ENCODE data around the gene SHB. TPM values are rescaled to one million over a fixed set of nuclear protein-coding genes. Genes with fewer than 3 reads are reported as not detected.
A peak's percentile ranks its signal among the peaks of the same experiment; 100 is the strongest.

SHB gene
- total RNA-seq, 1 experiment from 2014 or later = 28.7 TPM

DNA sequence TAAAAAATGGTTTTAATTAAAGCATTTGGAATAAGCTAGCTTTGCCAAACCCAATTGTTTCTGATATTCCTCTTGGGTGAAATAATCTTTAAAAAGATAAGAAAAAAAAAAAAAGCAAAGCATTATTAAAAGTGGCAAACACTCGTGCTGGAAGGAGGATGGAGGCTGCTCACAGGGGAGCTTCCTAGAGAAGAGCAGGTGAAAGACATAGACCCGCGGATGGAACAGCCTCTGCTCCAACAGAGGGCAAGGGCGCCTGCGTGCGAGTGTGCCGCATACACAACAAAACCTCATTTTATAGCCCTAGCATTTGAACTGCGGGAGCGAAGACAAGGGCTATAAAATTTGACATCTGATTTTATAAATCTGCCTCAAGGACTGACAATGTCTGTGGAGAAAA, 131.7 kb downstream of the SHB start:
- CTCF ChIA-PET = interaction anchor here (0.7 to 1.2 kb wide), 2 partner anchors 8 to 326 kb away, joined by 3 read pairs; no protein-coding TSS in a partner anchor
- no peak for TF ChIP-seq EZH2phosphoT487 (IDR thresholded peaks at IDR 0.05; ENCODE audit: borderline replicate concordance)
- TF ChIP-seq SIN3A (IDR thresholded peaks at IDR 0.05; ENCODE audit: low read depth) = no peak
- no peak for TF ChIP-seq TCF7L2 (IDR thresholded peaks at IDR 0.05; ENCODE audit: borderline replicate concordance, extremely low read depth, insufficient read depth, insufficient read length)
- TF ChIP-seq JUND (IDR thresholded peaks at IDR 0.05) = no peak
- TF ChIP-seq FOSL1 (IDR thresholded peaks at IDR 0.05; ENCODE audit: low read depth) = no peak
- TF ChIP-seq ZNF274 (IDR thresholded peaks at IDR 0.05; ENCODE audit: low read depth, low read length) = no peak
- peaks cover 36 to 47% of the 10 kb centered on the region in 2 experiments for H3K4me1 ChIP-seq (ENCODE audit: control insufficient read depth in 1 of 2, insufficient read depth in 2 of 2, low read length in 2 of 2)
- RAD21 ChIA-PET (ENCODE audit: low non-redundant PET in 1 of 2, low total read pairs in 2 of 2, uncharacterized antibody in 2 of 2, unreplicated experiment in 2 of 2) = no interaction called here
- H3K9ac ChIP-seq (ENCODE audit: low read length) = peak overlapping the region; percentile 22; the same call in 1 of the 2 replicates
- POLR2A ChIA-PET = interaction anchor here (0.7 kb wide), 1 partner anchor 1716 kb away, joined by 3 read pairs; no protein-coding TSS in a partner anchor
- intact Hi-C loops (cut with micrococcal nuclease) = no loop called here
- peak overlapping the region; percentile 56 for H3K4me2 ChIP-seq (ENCODE audit: low read length)
- H3K27me3 ChIP-seq (ENCODE audit: insufficient read depth, low read length) = no peaks in the 10 kb centered on the region
- H3K36me3 ChIP-seq (ENCODE audit: control insufficient read depth in 1 of 2, insufficient read depth in 2 of 2, low read length in 2 of 2) = peaks cover 0 to 13% of the 10 kb centered on the region in 2 experiments; a peak in 1 of 4 replicates
- ATAC-seq (no peak), DNase-seq (ENCODE audit: low read depth, low spot score) (no peak)
- peaks cover 5% of the 10 kb centered on the region; the same call in 1 of the 2 replicates for H3K79me2 ChIP-seq (ENCODE audit: insufficient read depth, low read length)
- H3K9me2 ChIP-seq (ENCODE audit: insufficient read depth) = no peaks in the 10 kb centered on the region
- no peaks in the 10 kb centered on the region for H3K9me3 ChIP-seq (ENCODE audit: control insufficient read depth in 1 of 2, insufficient read depth in 1 of 2, low read depth in 1 of 2, low read length in 2 of 2)
- no peaks in the 10 kb centered on the region for H4K20me1 ChIP-seq (ENCODE audit: insufficient read depth)
- no peak overlapping the region for H2AFZ ChIP-seq (ENCODE audit: low read depth, low read length, poor library complexity, severe bottlenecking)
- no peak overlapping the region for H3K4me3 ChIP-seq (replicated peaks in 1 of 2; ENCODE audit: low read depth in 1 of 2, low read length in 2 of 2)
- H3K27ac ChIP-seq (ENCODE audit: low read depth, low read length) = no peak overlapping the region
- BruUV-seq (replicated peaks) = no TSS peak

DNA sequence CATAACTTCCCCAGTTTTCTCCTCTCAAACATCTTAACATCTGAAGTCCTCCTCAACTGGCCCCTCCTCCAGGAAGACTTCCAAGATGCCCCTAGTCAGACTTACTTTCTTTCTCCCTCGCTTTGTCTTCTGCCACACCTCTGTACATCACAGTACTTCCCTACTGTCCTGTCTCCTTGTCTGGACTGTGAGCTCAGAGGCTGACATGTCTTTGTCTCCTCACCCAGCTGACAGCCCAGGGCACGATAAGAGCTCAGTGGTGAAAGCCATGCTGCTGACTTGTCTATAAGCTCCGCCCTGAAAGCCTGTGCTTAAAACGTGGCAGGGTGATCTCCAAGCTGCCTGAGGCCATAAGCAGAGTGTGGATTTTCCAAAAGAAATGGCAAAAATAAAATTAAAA, 132.1 kb downstream of the SHB start:
- RAD21 ChIA-PET (ENCODE audit: low non-redundant PET in 1 of 2, low total read pairs in 2 of 2, uncharacterized antibody in 2 of 2, unreplicated experiment in 2 of 2) = no interaction called here
- peaks cover 5% of the 10 kb centered on the region; the same call in 1 of the 2 replicates for H3K79me2 ChIP-seq (ENCODE audit: insufficient read depth, low read length)
- DNase-seq (ENCODE audit: low read depth, low spot score) (no peak), ATAC-seq (peak; percentile 42; the same call in 1 of the 2 replicates)
- no peaks in the 10 kb centered on the region for H3K27me3 ChIP-seq (ENCODE audit: insufficient read depth, low read length)
- no peak overlapping the region for H3K4me3 ChIP-seq (replicated peaks in 1 of 2; ENCODE audit: low read depth in 1 of 2, low read length in 2 of 2)
- CTCF ChIA-PET = interaction anchor here (1.2 kb wide), 1 partner anchor 327 kb away, joined by 3 read pairs; no protein-coding TSS in a partner anchor
- no peaks in the 10 kb centered on the region for H4K20me1 ChIP-seq (ENCODE audit: insufficient read depth)
- H3K4me2 ChIP-seq (ENCODE audit: low read length) = peak overlapping the region; percentile 56; the same call in 1 of the 2 replicates
- POLR2A ChIA-PET = interaction anchor here (0.7 kb wide), 1 partner anchor 1716 kb away, joined by 3 read pairs; no protein-coding TSS in a partner anchor
- H3K36me3 ChIP-seq (ENCODE audit: control insufficient read depth in 1 of 2, insufficient read depth in 2 of 2, low read length in 2 of 2) = peaks cover 0 to 10% of the 10 kb centered on the region in 2 experiments; a peak in 1 of 4 replicates
- H3K9me3 ChIP-seq (ENCODE audit: control insufficient read depth in 1 of 2, insufficient read depth in 1 of 2, low read depth in 1 of 2, low read length in 2 of 2) = no peaks in the 10 kb centered on the region
- H2AFZ ChIP-seq (ENCODE audit: low read depth, low read length, poor library complexity, severe bottlenecking) = no peak overlapping the region
- H3K27ac ChIP-seq (ENCODE audit: low read depth, low read length) = no peak overlapping the region
- intact Hi-C loops (cut with micrococcal nuclease) = no loop called here
- H3K4me1 ChIP-seq (ENCODE audit: control insufficient read depth in 1 of 2, insufficient read depth in 2 of 2, low read length in 2 of 2) = peaks cover 32 to 43% of the 10 kb centered on the region in 2 experiments
- BruUV-seq (replicated peaks) = no TSS peak
- H3K9ac ChIP-seq (ENCODE audit: low read length) = peak overlapping the region; percentile 20; the same call in 1 of the 2 replicates
- H3K9me2 ChIP-seq (ENCODE audit: insufficient read depth) = no peaks in the 10 kb centered on the region
- TF ChIP-seq SRF (IDR thresholded peaks at IDR 0.05; ENCODE audit: low read depth) (no peak), ZNF274 (IDR thresholded peaks at IDR 0.05; ENCODE audit: low read depth, low read length) (no peak), SP1 (IDR thresholded peaks at IDR 0.05; ENCODE audit: low read depth) (no peak), YY1 (IDR thresholded peaks at IDR 0.05; ENCODE audit: extremely low read depth, insufficient replicate concordance, low read depth, low read length) (no peak), ZFX (IDR thresholded peaks at IDR 0.05) (no peak), FOSL1 (IDR thresholded peaks at IDR 0.05; ENCODE audit: low read depth) (no peak)
- TF ChIP-seq, protein P1, sequence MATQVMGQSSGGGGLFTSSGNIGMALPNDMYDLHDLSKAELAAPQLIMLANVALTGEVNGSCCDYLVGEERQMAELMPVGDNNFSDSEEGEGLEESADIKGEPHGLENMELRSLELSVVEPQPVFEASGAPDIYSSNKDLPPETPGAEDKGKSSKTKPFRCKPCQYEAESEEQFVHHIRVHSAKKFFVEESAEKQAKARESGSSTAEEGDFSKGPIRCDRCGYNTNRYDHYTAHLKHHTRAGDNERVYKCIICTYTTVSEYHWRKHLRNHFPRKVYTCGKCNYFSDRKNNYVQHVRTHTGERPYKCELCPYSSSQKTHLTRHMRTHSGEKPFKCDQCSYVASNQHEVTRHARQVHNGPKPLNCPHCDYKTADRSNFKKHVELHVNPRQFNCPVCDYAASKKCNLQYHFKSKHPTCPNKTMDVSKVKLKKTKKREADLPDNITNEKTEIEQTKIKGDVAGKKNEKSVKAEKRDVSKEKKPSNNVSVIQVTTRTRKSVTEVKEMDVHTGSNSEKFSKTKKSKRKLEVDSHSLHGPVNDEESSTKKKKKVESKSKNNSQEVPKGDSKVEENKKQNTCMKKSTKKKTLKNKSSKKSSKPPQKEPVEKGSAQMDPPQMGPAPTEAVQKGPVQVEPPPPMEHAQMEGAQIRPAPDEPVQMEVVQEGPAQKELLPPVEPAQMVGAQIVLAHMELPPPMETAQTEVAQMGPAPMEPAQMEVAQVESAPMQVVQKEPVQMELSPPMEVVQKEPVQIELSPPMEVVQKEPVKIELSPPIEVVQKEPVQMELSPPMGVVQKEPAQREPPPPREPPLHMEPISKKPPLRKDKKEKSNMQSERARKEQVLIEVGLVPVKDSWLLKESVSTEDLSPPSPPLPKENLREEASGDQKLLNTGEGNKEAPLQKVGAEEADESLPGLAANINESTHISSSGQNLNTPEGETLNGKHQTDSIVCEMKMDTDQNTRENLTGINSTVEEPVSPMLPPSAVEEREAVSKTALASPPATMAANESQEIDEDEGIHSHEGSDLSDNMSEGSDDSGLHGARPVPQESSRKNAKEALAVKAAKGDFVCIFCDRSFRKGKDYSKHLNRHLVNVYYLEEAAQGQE (IDR thresholded peaks at IDR 0.05; ENCODE audit: low read depth) = no peak
- TF ChIP-seq, protein P2, sequence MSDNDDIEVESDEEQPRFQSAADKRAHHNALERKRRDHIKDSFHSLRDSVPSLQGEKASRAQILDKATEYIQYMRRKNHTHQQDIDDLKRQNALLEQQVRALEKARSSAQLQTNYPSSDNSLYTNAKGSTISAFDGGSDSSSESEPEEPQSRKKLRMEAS (IDR thresholded peaks at IDR 0.05) = no peak
- TF ChIP-seq, protein P3, sequence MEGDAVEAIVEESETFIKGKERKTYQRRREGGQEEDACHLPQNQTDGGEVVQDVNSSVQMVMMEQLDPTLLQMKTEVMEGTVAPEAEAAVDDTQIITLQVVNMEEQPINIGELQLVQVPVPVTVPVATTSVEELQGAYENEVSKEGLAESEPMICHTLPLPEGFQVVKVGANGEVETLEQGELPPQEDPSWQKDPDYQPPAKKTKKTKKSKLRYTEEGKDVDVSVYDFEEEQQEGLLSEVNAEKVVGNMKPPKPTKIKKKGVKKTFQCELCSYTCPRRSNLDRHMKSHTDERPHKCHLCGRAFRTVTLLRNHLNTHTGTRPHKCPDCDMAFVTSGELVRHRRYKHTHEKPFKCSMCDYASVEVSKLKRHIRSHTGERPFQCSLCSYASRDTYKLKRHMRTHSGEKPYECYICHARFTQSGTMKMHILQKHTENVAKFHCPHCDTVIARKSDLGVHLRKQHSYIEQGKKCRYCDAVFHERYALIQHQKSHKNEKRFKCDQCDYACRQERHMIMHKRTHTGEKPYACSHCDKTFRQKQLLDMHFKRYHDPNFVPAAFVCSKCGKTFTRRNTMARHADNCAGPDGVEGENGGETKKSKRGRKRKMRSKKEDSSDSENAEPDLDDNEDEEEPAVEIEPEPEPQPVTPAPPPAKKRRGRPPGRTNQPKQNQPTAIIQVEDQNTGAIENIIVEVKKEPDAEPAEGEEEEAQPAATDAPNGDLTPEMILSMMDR (IDR thresholded peaks at IDR 0.05 in 2 of 3, conservative IDR thresholded peaks at IDR 0.05 in 1 of 3; ENCODE audit: borderline replicate concordance in 1 of 3, insufficient read depth in 1 of 3, low read depth in 2 of 3, low read length in 2 of 3) = no peak
